ENCODE measurements around the gene EDRF1. TPM values are rescaled to one million over a fixed set of nuclear protein-coding genes. Genes with fewer than 3 reads are reported as not detected.
A peak's percentile ranks its signal among the peaks of the same experiment; 100 is the strongest.

Gene EDRF1
- total and polyA plus RNA-seq, 4 experiments from 2014 or later: 9.8 to 57.8 (median 33.8) TPM

- no peak overlapping the region for H3K4me3 ChIP-seq (ENCODE audit: low read length in 2 of 2)
- Mint-ChIP-seq H3K4me1 (no peaks in the 10 kb centered on the region), H3K27ac (peak overlapping the region in 4 of 7 donors; percentile 1 to 84 (median 46)), H3K27me3 (no peaks in the 10 kb centered on the region), H3K4me3 (no peak overlapping the region), H3K36me3 (peaks cover 38 to 62% of the 10 kb centered on the region in 2 donors), H3K9me3 (no peaks in the 10 kb centered on the region)
- no peaks in the 10 kb centered on the region for H3K27me3 ChIP-seq (ENCODE audit: insufficient read depth, low read length)
- intact Hi-C loops (cut with micrococcal nuclease): no loop called here
- POLR2A ChIA-PET (ENCODE audit: partially characterized antibody): no interaction called here
- no peak for DNase-seq
- H3K4me1 ChIP-seq (ENCODE audit: insufficient read depth, low read length): no peaks in the 10 kb centered on the region
- no peaks in the 10 kb centered on the region for H3K9me3 ChIP-seq (ENCODE audit: control insufficient read depth in 1 of 2, low read length in 2 of 2)
- CTCF ChIA-PET (ENCODE audit: partially characterized antibody): no interaction called here
- H3K27ac ChIP-seq (ENCODE audit: low read depth, low read length): no peak overlapping the region
- peaks cover 35% of the 10 kb centered on the region for H3K36me3 ChIP-seq (ENCODE audit: insufficient read depth, low read length)
Measured at GRCh38 chr10:125795637-125796190, 76.2 kb downstream of the EDRF1 start.

GRCh38 chr10:125797424-125797823 lies 77.9 kb downstream of the EDRF1 start:
- CTCF ChIA-PET (ENCODE audit: partially characterized antibody): no interaction called here
- peak overlapping the region in 2 of 7 donors; percentile 11 to 30 for H3K27ac Mint-ChIP-seq
- intact Hi-C loops (cut with micrococcal nuclease): no loop called here
- Histone ChIP-seq H3K27me3 (ENCODE audit: insufficient read depth, low read length) (no peaks in the 10 kb centered on the region), H3K4me3 (ENCODE audit: low read length in 2 of 2) (no peak overlapping the region), H3K36me3 (ENCODE audit: insufficient read depth, low read length) (peaks cover 32% of the 10 kb centered on the region), H3K9me3 (ENCODE audit: control insufficient read depth in 1 of 2, low read length in 2 of 2) (no peaks in the 10 kb centered on the region), H3K27ac (ENCODE audit: low read depth, low read length) (no peak overlapping the region), H3K4me1 (ENCODE audit: insufficient read depth, low read length) (no peaks in the 10 kb centered on the region)
- no peaks in the 10 kb centered on the region for H3K4me1 Mint-ChIP-seq
- H3K9me3 Mint-ChIP-seq: no peaks in the 10 kb centered on the region
- DNase-seq: no peak
- H3K4me3 Mint-ChIP-seq: no peak overlapping the region
- H3K27me3 Mint-ChIP-seq: no peaks in the 10 kb centered on the region
- POLR2A ChIA-PET (ENCODE audit: partially characterized antibody): no interaction called here
- peaks cover 31 to 60% of the 10 kb centered on the region in 2 donors for H3K36me3 Mint-ChIP-seq

DNA sequence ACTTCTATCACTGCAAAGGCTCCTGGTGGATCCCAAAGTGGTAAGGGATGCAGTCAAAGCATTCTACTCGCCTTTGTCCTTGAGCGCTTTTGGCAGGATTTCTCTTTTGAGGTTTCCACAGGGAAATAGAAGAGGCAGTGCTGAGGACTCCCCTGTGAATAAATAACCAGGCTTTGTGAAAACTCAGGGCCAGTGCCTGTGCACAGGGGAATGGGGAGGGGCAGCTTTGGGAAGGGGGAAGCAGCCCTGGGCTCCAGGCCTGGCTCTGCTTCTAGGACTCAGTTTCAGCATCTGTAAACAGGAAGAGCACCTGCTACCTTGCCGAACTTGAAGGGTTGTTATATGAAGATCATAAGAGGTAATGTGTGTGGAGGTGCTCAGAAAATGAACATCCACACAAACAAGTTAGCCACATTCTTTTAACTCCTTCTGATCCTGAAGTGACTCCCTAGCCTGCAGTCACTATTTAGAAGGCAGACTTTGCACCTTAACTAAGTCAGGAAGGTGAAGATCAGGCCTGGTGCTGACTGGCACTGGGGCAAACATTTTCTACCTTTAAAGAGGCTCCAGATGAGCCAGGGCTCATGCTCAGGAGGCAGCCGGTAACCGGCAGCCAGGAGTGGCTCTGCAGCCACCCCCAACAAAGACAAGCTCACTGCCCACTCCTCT lies 78.6 kb downstream of the EDRF1 start:
- intact Hi-C loops (cut with micrococcal nuclease): no loop called here
- ChIA-PET CTCF (ENCODE audit: partially characterized antibody) (no interaction called here), POLR2A (ENCODE audit: partially characterized antibody) (no interaction called here)
- Histone ChIP-seq H3K9me3 (ENCODE audit: control insufficient read depth in 1 of 2, low read length in 2 of 2) (no peaks in the 10 kb centered on the region), H3K4me3 (ENCODE audit: low read length in 2 of 2) (no peak overlapping the region), H3K36me3 (ENCODE audit: insufficient read depth, low read length) (peaks cover 29% of the 10 kb centered on the region), H3K4me1 (ENCODE audit: insufficient read depth, low read length) (no peaks in the 10 kb centered on the region), H3K27ac (ENCODE audit: low read depth, low read length) (no peak overlapping the region), H3K27me3 (ENCODE audit: insufficient read depth, low read length) (no peaks in the 10 kb centered on the region)
- Mint-ChIP-seq H3K27me3 (no peaks in the 10 kb centered on the region), H3K27ac (peak overlapping the region in 2 of 7 donors; percentile 30 to 63), H3K4me1 (no peaks in the 10 kb centered on the region), H3K9me3 (no peaks in the 10 kb centered on the region), H3K36me3 (peaks cover 31 to 58% of the 10 kb centered on the region in 2 donors), H3K4me3 (no peak overlapping the region)
- no peak for DNase-seq

DNA sequence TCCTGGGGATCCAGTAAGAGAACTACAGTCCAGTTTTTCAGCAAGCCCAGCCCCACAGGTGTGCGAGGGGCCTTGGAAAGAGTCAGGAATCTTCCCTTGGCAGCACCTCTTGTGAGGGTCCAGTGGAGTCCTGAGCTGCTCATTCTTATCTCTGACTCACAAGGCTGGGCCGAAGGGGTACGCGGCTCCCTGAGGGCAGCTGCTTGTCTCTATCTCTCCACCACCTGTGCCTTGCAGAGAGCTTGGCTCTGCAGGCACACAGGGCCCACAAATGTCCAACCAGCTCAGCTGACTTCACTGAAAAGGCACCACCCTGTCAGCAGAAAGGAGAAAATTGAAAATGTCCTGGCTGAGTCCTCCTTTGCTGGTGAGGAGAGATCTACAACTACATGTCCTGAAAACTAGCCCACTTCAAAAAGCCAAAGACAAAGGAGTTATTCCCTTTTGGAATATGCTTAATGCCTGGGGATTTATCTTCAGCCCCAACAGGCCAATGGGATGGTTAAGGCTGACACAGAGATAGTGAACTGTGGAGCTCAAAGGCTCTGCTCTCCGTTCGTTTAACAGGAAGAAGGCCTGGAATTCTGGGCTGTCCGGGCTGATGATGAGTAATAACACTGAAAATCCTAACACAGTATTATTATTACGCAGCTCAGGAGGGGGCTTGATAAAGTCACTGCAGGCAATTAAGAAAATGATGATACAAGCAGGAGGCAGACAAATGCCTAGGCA lies 80.1 kb downstream of the EDRF1 start:
- Mint-ChIP-seq H3K4me1 (no peaks in the 10 kb centered on the region), H3K27ac (peak overlapping the region in 4 of 7 donors; percentile 18 to 68 (median 34)), H3K27me3 (no peaks in the 10 kb centered on the region), H3K36me3 (peaks cover 20 to 57% of the 10 kb centered on the region in 2 donors), H3K9me3 (no peaks in the 10 kb centered on the region), H3K4me3 (peak overlapping the region in 1 of 8 donors; percentile 31)
- peaks cover 19% of the 10 kb centered on the region for H3K36me3 ChIP-seq (ENCODE audit: insufficient read depth, low read length)
- ChIA-PET CTCF (ENCODE audit: partially characterized antibody) (no interaction called here), POLR2A (ENCODE audit: partially characterized antibody) (no interaction called here)
- DNase-seq: no peak
- intact Hi-C loops (cut with micrococcal nuclease): no loop called here
- H3K27me3 ChIP-seq (ENCODE audit: insufficient read depth, low read length): no peaks in the 10 kb centered on the region
- H3K4me3 ChIP-seq (ENCODE audit: low read length in 2 of 2): no peak overlapping the region
- H3K4me1 ChIP-seq (ENCODE audit: insufficient read depth, low read length): no peaks in the 10 kb centered on the region
- no peaks in the 10 kb centered on the region for H3K9me3 ChIP-seq (ENCODE audit: control insufficient read depth in 1 of 2, low read length in 2 of 2)
- H3K27ac ChIP-seq (ENCODE audit: low read depth, low read length): no peak overlapping the region

DNA sequence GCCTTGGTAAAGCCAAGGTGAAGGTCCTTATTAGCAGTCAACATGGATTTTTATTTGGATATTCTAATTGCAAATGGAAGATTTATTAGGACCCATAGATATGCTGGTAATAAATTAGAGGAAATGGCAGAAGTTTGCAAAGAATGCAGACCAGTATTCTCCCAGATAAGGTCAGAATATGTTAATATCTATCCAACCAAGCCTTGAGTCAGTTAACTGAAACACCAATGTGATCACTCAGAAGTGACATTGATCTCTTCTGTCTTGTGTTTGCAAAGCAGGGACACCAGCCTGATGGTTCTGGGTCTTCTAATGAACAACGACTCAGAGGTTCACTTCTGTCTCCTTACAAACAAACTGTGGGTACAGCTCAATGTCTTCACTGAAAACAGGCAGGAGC lies 82.1 kb downstream of the EDRF1 start:
- Mint-ChIP-seq H3K9me3 (no peaks in the 10 kb centered on the region), H3K36me3 (peaks cover 30 to 63% of the 10 kb centered on the region in 2 donors), H3K4me3 (no peak overlapping the region), H3K27ac (peak overlapping the region in 1 of 7 donors; percentile 25), H3K27me3 (no peaks in the 10 kb centered on the region), H3K4me1 (no peaks in the 10 kb centered on the region)
- Histone ChIP-seq H3K27ac (ENCODE audit: low read depth, low read length) (no peak overlapping the region), H3K4me3 (ENCODE audit: low read length in 2 of 2) (no peak overlapping the region), H3K4me1 (ENCODE audit: insufficient read depth, low read length) (no peaks in the 10 kb centered on the region), H3K36me3 (ENCODE audit: insufficient read depth, low read length) (peaks cover 16% of the 10 kb centered on the region), H3K9me3 (ENCODE audit: control insufficient read depth in 1 of 2, low read length in 2 of 2) (no peaks in the 10 kb centered on the region), H3K27me3 (ENCODE audit: insufficient read depth, low read length) (no peaks in the 10 kb centered on the region)
- no peak for DNase-seq
- ChIA-PET POLR2A (ENCODE audit: partially characterized antibody) (no interaction called here), CTCF (ENCODE audit: partially characterized antibody) (no interaction called here)
- intact Hi-C loops (cut with micrococcal nuclease): no loop called here

DNA sequence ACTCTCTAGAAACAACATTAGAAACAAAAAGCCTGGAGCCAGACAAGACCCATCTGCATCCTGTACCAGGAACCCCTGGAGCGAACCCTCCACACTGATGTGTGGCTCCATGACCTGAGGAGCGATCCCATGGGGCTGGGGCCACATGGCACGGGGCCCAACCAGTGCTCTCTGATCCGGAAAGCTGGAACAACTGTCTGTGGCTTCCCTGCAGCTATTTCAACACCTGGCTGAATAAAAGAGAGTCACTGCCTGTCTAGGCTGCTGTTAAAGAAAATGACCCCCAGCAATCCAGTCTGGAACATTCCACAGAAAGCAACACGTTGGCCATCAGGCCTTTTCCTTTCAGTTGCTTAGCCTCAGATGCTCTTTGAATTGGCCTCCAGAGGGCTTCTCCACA lies 82.6 kb downstream of the EDRF1 start:
- no peaks in the 10 kb centered on the region for H3K9me3 ChIP-seq (ENCODE audit: control insufficient read depth in 1 of 2, low read length in 2 of 2)
- H3K27me3 Mint-ChIP-seq: no peaks in the 10 kb centered on the region
- H3K4me3 ChIP-seq (ENCODE audit: low read length in 2 of 2): no peak overlapping the region
- no peak for DNase-seq
- H3K27me3 ChIP-seq (ENCODE audit: insufficient read depth, low read length): no peaks in the 10 kb centered on the region
- H3K27ac ChIP-seq (ENCODE audit: low read depth, low read length): no peak overlapping the region
- POLR2A ChIA-PET (ENCODE audit: partially characterized antibody): no interaction called here
- intact Hi-C loops (cut with micrococcal nuclease): no loop called here
- CTCF ChIA-PET (ENCODE audit: partially characterized antibody): no interaction called here
- H3K36me3 ChIP-seq (ENCODE audit: insufficient read depth, low read length): peaks cover 18% of the 10 kb centered on the region
- H3K4me3 Mint-ChIP-seq: no peak overlapping the region
- H3K36me3 Mint-ChIP-seq: peaks cover 32 to 66% of the 10 kb centered on the region in 2 donors
- no peaks in the 10 kb centered on the region for H3K4me1 ChIP-seq (ENCODE audit: insufficient read depth, low read length)
- H3K9me3 Mint-ChIP-seq: no peaks in the 10 kb centered on the region
- H3K4me1 Mint-ChIP-seq: no peaks in the 10 kb centered on the region
- no peak overlapping the region for H3K27ac Mint-ChIP-seq

GRCh38 chr10:125802739-125803138 lies 83.2 kb downstream of the EDRF1 start:
- Mint-ChIP-seq H3K9me3 (no peaks in the 10 kb centered on the region), H3K27ac (no peak overlapping the region), H3K36me3 (peaks cover 35 to 68% of the 10 kb centered on the region in 2 donors), H3K4me3 (no peak overlapping the region), H3K27me3 (no peaks in the 10 kb centered on the region), H3K4me1 (no peaks in the 10 kb centered on the region)
- ChIA-PET POLR2A (ENCODE audit: partially characterized antibody) (no interaction called here), CTCF (ENCODE audit: partially characterized antibody) (no interaction called here)
- no peaks in the 10 kb centered on the region for H3K27me3 ChIP-seq (ENCODE audit: insufficient read depth, low read length)
- no peaks in the 10 kb centered on the region for H3K9me3 ChIP-seq (ENCODE audit: control insufficient read depth in 1 of 2, low read length in 2 of 2)
- H3K4me1 ChIP-seq (ENCODE audit: insufficient read depth, low read length): no peaks in the 10 kb centered on the region
- no peak overlapping the region for H3K4me3 ChIP-seq (ENCODE audit: low read length in 2 of 2)
- H3K27ac ChIP-seq (ENCODE audit: low read depth, low read length): no peak overlapping the region
- no peak for DNase-seq
- intact Hi-C loops (cut with micrococcal nuclease): no loop called here
- H3K36me3 ChIP-seq (ENCODE audit: insufficient read depth, low read length): peaks cover 21% of the 10 kb centered on the region
